Middle frontal gyrus (tissue), 1 donor: Measurements from ENCODE around the gene LANCL3.
"Not testable (repeated sequence)": the region's sequence is repeated elsewhere in the genome, so short reads cannot be mapped to it uniquely, and the experiment has no call there.

Source experiments
- DNase-seq: peaks from one replicate; pipeline ENCODE4 v3.0.0-alpha.2; 2015; ENCODE audit warnings: low spot score; ENCODE audit errors: extremely low spot score

LANCL3 gene

DNA sequence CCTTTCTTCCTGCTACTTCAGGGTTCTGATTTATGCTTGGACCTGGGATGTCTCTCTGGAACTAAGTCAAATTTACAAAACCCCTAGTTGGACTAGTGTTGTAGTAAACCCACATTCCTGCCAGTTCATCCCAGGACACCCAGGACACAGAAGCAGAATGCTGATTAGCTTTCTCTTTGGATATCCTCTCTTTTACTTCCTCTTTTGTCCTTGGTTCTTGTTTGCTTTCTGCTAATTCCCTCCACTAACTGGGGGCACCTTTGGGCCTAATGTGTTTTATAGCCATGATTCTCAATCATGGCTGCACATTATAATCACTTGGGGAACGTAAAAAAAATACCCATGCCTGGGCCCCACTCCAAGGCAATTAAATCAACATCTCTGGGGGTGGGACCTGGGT is 42.5 kb downstream of the LANCL3 start:
- no peak for DNase-seq

DNA sequence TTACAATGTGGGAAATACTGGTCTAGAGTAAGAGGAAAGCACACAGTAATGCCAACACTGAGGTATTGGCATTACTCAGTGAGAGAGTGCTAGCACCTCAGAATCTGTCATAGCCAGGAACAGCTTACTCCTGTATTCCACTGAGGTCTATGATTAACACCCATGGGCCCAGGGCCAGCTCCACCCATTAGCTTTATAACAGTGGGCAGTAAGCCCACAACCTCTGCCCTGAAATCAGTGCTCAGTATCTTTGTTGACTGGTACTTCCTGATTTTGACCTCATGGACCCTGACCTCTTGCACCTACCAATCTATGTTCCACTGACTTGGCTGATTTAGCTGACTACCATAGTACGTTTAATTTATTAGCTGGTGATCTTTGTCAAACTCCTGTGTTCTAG is 56.1 kb downstream of the LANCL3 start:
- no peak for DNase-seq

DNA sequence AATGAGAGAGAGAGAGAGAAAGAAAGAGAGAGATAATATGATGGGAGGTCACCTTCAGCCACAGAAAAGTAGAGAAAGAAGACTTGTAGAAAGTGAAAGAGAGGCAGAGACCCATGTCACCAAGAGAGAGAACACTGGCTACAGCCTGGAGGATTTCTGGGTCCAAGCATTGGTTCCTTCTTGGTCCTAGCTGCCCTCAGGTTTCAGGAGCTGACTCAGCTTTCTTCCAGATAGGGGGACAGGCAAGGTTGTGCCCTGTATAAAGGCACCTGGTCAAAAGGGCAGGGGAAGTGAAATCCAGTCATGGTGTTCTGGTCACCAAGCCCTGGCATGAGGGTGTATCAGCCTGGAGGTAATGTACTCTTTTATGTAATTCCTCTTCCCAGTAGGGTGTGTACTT is 66.6 kb downstream of the LANCL3 start:
- DNase-seq: no peak

DNA sequence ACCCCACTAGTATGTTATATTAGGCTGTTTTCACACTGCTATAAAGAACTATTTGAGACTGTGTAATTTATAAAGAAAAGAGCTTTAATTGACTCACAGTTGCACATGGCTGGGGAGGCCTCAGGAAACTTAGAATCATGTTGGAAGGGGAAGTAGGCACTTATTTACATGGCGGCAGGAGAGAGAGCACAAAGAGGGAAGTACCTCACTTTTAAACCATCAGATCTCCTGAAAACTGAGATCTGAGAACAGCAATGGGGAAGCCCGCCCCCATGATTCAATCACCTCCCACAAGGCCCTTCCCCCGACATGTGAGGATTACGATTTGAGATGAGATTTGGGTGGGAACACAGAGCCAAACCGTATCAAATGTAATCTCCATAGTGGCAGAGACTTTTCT is 68.7 kb downstream of the LANCL3 start:
- DNase-seq: no peak

DNA sequence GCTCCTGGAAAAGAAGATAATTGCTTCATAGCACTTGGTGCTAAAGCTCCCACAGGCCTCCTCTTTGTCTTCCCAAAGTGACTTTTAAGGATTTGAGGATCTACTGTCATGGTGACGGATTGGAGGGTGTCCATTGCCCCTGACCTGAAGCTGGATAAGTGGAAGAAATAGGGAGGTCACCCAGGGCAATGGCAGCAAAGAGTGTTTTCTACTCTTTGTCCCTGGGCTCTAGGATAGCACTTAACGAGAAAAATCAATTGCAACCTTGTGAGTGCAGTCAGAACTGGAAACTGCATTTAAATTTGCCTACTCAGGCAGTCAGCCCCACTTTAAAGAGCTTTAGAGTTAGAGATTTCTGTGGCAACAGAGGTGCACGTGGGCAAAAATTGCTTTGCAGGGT is 70.4 kb downstream of the LANCL3 start:
- no peak for DNase-seq

DNA sequence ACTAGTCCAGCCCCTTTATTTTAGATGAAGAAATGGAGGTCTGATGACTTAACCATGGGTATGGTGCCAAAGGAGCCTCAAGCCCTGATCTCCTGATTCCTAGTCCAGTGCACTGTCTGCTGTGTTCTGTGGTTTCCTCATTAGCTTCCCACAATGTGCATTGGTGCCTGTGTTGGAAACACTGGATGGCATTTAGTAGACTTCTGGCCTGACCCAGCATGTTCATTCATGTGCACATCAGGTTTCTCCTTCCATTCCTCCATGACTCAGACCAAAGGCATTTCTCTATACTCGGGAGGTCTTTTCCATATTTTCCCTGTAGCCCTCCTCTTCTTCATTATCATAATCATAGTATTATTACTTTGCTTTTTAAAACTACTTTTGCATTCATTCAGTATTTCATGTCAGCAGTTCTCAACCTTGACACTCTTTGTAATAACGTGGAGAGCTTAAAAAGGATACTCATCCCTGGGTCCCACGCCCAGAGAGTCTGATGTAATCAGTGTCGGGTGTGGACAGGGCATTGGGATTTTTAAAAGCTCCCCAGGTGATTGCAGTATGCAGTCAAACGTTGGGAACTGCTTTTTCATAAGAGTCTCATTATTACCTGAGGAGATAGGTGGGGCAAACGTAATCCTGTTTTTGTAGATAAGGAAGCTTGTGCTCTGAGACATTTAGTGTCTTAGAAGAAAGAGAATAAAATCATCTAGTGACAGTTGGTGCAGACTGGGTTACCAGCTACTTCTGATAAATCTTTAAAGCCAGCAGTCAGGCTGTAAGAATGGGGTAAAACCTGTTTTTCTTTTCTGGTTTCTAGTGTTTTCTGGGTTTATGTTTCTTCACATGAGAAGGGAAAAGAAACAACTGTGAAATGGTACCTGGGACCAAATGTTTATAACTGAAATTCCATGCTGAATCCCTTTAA is 73.2 kb downstream of the LANCL3 start:
- no peak for DNase-seq

DNA sequence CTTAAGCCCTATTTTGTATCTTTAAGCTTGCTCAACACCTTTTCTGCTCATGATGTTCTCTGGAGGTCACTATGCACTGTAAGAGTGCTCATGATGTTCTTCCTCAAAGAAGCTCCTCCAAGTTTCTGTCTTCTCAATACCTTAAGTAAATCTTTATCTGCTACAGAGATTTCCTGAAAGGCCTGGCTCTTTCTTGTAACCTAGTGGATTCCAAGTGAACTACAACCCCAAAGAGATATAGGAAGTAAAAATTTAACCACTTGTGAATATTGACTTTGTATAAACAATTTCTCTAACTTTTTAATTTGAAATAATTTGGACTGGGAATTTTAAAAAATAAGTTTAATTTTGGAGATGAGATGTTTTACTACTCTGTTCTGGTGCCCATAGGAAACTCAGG is 74.8 kb downstream of the LANCL3 start:
- DNase-seq: no peak

DNA sequence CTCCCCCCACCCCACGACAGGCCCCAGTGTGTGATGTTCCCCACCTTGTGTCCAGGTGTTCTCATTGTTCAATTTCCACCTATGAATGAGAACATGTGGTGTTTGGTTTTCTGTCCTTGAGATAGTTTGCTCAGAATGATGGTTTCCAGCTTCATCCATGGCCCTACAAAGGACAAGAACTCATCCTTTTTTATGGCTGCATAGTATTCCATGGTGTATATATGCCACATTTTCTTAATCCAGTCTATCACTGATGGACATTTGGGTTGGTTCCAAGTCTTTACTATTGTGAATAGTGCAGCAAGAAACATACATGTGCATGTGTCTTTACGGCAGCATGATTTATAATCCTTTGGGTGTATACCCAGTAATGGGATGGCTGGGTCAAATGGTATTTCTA is 79.4 kb downstream of the LANCL3 start:
- DNase-seq: not testable (repeated sequence)

DNA sequence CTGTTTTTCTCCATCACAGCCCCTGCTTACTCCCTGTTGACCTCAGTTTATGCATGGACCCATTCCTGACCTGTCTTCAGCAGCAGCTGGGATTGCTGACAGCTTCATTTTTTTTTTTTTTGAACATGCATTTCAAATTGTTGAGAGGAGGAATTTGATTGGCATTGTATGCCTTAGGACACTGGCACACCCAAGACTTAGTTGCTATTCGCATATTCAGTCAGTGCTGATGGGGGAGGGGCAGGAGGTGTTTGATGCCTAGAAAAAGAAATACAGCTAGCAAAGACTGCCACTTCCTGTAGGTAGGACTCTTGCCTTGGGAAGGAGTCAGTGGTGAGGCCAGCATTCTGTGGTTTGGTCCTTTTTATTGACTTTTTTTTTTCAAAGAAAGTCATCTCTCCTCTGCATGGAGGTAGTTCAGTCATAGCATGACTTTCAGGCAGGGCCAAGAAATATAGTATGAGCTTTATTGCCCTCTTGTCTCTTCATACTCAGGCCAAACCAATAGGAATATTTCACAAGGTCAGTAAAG is 80.5 kb downstream of the LANCL3 start:
- no peak for DNase-seq

DNA sequence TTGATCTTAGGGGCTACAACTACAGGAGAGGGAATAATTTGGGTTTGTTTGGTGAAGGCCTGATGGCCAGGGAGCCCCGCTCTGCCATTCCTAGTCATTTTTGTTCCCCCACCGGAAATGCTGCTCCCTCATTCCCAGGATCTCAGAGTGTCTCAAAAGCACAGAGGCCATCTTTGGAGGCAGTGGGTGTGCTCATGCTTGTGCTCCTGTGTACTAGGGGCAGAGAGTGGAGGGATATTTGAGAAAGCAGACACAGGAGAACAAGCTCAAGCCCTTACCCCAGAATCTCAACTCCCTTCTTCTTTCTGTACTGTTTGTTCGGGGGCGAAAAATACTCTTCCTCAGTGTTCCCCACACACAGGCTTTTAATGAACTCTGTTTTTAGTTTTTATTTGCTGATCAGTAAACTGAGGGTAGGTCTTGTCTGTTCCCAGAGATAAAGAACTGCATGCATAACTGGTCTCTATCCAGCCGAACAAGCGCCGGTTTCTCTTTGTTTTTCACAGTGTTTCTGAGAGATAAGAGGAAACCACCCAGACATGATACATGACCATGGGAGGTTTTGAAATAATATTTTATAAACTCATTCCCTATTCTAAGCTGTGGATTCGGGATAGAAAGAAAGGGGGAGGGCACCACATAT is 81.2 kb downstream of the LANCL3 start:
- no peak for DNase-seq

DNA sequence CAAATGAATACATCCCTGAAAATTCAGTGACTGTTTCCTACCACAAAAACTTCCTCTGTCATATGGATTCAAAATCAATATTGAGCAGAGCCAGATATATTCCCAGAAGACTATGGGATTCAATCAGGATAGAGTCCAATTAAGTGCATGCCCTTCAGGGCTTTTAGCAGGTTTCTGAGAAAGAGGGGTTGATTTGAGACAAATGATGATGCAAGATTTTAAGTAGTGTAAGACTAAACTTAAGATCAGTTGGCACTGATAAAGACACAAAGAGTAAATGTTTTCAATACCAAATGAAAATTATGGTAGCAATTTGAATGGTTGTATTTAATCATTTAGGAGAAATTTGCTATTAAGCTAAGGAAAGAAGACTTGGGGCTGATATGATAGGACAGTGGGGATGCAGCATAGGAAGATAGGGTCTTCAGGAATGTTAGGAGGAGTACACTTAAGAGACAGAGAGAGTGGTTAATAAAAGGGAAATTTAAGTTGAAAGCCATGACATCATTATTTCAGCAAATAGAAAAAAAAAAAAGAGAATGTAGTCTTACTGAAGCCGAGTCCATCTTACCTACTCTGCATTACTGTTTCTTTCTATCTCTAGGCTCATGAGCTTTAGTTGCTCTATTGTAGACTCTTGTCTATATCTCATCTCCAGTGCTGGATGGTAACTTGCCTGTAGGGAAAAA is 82.1 kb downstream of the LANCL3 start:
- DNase-seq: no peak

DNA sequence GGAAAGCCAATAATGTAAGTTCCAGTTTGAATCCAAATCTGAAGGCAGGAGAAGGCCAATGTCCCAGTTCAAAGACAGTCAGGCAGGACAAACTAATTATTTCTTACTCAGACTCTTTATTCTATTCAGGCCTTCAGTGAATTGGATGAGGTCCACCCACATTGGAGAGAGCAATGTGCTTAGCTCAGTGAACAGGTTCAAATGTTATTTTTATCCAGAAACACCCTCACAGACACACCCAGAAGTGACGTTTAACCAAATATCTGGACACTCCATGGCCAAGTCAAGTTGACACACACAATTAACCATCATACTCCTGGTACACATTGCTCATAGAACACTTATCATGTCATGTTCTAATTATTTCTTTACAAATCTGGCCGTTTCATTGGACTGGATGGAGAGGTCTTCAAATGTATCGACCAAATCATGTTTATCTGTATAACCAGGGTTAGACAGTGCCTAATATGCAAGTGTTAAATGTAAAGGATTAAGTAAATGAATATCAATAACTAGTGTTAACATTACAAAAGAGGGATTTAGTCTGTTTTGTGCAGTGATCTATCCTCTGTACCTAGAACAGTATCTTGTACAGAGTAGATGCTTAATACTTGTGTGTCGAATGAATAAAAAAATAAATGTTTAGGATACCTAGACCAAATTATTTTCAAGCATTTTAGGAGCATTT is 87.0 kb downstream of the LANCL3 start:
- DNase-seq: no peak

DNA sequence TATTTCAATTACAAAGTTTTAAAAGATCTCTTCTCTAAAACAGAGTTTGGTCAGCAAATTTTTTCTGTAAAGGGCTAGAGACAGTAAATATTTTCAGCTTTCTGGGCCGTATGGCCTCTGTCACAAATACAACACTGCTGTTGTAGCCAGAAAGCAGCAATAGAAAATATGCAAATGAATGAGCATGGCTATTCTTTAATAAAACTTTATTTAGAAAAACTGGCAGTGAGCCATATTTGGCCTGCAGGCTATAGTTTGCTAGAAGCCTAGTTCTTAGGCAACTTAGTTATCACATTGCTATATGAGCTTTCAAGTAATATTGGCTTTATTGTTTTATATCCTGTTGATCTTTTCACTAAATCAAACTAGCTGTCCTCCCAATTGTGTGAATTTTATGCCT is 87.6 kb downstream of the LANCL3 start:
- no peak for DNase-seq

DNA sequence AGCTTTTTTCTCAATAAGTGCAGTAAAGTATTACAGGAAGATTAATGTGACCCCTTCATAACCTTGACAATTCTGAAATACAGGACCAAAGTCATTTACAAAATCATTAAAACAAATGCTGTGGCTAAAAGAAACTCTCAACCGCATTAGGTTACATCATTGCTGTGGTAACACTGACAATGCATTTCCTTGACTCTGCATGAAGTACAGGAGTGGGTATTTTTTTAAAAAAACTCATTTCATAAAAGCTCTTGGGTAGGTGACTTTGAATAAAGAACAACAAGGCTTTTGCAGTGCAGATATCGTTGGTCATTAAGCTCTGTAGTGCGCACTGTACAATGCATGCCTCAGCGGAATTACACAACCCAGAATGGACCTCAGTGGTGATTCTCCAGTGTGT is 90.7 kb downstream of the LANCL3 start:
- DNase-seq: no peak

DNA sequence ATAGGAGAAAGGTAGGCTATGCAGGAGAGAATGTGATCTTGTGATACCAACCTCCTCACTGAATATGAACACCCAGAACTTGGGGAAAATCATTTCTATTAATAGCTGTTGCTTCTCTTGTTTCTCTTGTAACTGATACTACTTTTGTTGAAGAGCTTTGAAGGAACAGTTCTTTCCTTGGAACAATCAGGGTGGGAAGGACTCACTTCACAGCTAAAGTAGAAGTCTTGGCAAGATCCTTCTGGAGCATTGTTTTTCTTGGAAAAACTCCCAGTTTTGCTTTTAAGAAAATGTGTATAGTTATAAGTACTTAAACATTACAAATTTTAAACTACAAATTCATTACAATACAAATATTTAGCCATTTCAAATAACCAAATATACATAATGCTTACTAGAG is 95.1 kb downstream of the LANCL3 start:
- DNase-seq: no peak

DNA sequence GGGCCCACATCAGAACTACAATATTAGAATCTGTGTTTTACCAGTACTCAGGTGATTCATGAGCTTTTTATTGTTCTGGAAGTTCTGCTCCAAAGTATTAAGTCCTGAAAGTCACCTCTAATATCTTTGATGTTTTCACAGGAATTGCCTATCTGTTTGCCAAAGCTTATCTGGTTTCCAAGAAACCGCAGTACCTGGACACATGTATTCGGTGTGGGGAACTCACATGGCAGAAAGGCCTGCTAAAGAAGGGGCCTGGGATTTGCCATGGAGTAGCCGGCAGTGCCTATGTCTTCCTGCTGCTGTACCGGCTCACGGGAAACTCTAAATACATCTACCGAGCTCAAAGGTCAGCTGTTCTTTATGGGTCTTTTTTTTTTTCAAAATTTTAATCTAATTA is 95.7 kb downstream of the LANCL3 start:
- DNase-seq: no peak

DNA sequence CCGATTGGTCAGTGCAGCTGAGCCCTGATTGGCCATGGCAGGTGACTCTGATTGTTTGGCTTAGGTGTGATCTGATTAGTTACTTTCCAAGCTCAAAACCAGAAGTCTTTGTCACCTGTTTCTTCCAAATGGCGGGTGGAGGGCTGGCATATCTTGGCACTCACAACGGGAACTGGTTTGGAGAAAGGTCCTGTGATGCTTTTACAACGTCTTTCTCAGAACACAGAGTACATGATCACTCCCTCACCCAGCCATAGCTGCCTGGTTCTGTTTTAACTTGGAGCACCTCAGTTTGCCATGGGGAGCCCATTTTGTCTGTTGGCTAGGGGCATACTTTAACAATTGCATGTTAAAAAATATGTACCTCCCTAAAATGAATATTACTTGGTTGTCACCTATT is 101.1 kb downstream of the LANCL3 start:
- no peak for DNase-seq

DNA sequence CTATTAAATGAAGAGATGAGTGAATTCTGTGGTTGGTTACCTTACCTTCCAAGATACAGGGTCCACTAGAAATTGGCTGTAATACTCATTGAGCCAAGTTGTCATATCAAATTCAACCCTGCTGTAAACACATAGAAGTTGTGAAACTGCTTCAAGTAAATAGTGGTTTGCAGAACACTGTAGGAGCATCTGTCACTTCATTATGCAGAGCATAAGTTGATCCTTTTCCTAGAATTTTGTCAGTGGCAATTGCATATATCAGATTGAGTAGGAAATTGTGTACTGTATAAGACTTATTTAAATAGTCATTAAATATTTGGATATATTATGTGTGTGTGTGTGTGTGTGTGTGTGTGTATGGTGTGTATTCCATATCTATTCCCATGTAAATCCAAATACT is 105.3 kb downstream of the LANCL3 start:
- DNase-seq: no peak

DNA sequence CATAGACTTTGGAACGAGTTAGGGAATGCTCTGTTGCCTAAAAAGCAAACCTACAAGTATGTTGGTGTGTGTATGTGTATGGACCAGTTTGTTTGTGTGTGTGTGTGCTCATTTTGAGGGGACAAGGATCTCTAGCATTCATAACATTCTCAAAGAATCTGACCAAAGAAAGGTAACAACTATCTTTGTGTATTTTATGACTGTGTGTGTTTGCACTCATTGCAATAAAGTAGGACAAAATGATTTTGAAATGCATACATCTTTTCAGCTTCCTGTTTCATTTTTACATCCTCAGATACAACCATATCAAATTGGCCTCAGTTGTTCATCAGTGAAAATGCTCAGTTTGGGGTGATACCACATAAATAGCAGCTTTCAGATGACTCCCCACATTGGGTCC is 105.8 kb downstream of the LANCL3 start:
- no peak for DNase-seq

DNA sequence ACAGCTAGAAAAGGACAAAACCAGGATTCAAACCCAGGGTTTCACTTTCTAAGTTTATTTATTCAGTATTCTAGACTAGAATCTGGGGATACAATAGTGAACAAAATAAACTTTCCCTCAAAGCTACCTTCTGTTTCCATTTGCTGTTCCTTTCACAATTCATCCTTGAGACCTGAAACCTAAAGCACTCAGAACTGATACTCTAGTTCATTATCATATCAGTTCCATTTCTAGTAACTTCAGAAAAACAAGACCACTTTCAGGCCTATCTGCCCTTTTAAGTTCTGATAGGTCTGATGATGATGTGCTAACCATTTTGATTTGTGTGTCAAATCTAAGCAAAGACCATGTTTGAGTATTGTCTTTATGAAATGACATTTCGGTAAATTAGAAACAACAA is 106.3 kb downstream of the LANCL3 start:
- DNase-seq: no peak

DNA sequence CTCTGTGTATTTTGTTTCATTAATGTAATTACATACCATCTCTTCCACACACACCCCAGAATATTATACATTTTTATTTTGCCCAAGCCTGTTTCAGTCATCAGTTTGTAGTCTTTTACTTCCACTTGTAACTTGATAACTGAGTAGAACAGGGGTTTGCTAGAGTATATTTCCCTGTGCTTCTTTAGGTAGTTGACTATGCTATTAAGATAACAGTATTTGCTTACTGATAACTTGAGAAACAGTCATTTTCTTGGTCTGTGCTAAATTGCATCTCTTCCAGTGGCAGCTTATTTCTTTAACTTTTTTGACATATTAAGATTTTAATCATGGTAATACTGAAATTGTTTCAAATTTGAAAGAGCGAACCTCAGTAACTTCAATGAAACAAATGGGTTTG is 107.1 kb downstream of the LANCL3 start:
- DNase-seq: no peak

DNA sequence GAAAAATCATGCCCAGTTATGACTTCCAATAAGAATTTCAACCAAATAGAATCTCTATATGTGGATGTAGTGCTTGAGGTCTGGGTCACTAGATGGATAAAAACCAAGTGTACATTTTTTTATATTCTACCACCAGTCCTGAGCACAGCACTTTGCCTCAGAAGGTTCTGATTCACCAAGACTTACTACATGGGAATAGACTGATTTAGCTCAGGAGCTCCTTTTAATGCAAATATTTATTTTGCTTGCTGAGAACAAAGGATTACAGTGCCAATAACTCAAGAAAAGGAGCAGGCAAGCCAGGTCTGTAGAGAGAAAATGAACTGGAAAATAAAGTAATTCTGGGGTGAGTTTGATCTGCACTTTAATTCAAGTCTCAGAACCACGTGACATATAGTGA is 107.8 kb downstream of the LANCL3 start:
- no peak for DNase-seq
